Kidney epithelial cell (primary cell): ENCODE results near the gene ARG1. TPM values are rescaled to one million over a fixed set of nuclear protein-coding genes. Genes with fewer than 3 reads are reported as not detected.

Experiments
- DNase-seq: peaks from one replicate; pipeline ENCODE4 v3.0.0-alpha.2; 2010; ENCODE audit warnings: low read depth
- H3K27me3 ChIP-seq: 2 replicates; pipeline ENCODE4 v1.6.0; 2011; ENCODE audit warnings: low read length; ENCODE audit not compliant: control insufficient read depth, insufficient read depth
- H3K36me3 ChIP-seq: 2 replicates; pipeline ENCODE4 v1.5.1; 2011; ENCODE audit warnings: low read length; ENCODE audit not compliant: control insufficient read depth, insufficient read depth
- H3K4me3 ChIP-seq: 2 replicates; pipeline ENCODE4 v1.5.1; 2011; ENCODE audit warnings: low read depth, mild to moderate bottlenecking, control low read depth, low read length
- total RNA-seq: library from RNA; depleted of rRNA; stranded (reverse); fragments of >200 nt; gene quantifications from 2 replicates; pipeline ENCODE4 v1.2.3, GENCODE V29; 2015
- TF ChIP-seq, protein P1 (sequence below): IDR thresholded peaks from 2 replicates; pipeline ENCODE4 v1.5.1; 2011; ENCODE audit warnings: mild to moderate bottlenecking, moderate library complexity, low read length, control low read depth, inconsistent platforms; ENCODE audit not compliant: insufficient read depth, poor library complexity, severe bottlenecking

ARG1 gene
- total RNA-seq, 1 donor from 2014 or later = not detected

DNA sequence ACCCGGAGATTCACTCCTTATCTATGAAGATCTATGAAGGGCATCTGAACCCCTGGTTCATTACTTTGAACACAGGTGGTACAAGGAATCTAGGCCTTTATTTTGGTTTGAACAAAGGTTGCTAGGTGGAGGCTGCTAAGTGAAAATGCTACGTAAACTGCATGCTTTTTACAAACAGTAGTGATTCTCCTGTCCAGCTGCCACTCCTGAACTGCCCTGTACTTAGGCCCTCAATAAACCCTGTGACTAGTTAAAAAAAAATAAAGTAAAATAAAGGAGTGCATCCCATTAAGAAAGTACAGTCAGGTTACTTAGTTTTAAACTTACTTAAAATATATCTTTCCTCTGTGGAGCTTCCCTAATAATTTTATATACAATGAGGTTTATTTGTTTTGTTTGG is 27.7 kb upstream of the ARG1 start:
- DNase-seq = no peak
- TF ChIP-seq, protein P1, sequence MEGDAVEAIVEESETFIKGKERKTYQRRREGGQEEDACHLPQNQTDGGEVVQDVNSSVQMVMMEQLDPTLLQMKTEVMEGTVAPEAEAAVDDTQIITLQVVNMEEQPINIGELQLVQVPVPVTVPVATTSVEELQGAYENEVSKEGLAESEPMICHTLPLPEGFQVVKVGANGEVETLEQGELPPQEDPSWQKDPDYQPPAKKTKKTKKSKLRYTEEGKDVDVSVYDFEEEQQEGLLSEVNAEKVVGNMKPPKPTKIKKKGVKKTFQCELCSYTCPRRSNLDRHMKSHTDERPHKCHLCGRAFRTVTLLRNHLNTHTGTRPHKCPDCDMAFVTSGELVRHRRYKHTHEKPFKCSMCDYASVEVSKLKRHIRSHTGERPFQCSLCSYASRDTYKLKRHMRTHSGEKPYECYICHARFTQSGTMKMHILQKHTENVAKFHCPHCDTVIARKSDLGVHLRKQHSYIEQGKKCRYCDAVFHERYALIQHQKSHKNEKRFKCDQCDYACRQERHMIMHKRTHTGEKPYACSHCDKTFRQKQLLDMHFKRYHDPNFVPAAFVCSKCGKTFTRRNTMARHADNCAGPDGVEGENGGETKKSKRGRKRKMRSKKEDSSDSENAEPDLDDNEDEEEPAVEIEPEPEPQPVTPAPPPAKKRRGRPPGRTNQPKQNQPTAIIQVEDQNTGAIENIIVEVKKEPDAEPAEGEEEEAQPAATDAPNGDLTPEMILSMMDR = no peak
- H3K36me3 ChIP-seq = no peaks in the 10 kb centered on the region
- no peak overlapping the region for H3K4me3 ChIP-seq
- H3K27me3 ChIP-seq = no peaks in the 10 kb centered on the region

DNA sequence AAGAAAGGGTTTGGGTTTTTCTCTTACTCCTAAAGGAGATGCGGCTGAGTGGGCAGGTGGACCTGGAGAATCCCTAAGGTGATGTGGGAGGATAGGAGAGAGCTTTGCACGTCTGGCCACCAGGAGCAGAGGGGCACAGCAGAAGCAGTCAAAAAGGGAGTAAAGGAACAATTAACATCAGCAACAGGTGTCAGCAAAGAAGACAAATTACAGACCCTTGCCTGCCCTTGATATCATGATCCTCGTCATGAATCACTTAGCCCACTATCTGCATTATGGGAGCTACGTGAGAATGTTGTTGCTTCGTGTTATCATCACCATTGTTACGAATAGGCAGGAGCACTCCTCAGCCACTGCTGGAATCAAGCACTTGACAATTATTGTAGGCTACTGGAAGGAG is 25.5 kb upstream of the ARG1 start:
- no peaks in the 10 kb centered on the region for H3K36me3 ChIP-seq
- H3K4me3 ChIP-seq = no peak overlapping the region
- DNase-seq = no peak
- TF ChIP-seq, protein P1 = no peak
- H3K27me3 ChIP-seq = no peaks in the 10 kb centered on the region

DNA sequence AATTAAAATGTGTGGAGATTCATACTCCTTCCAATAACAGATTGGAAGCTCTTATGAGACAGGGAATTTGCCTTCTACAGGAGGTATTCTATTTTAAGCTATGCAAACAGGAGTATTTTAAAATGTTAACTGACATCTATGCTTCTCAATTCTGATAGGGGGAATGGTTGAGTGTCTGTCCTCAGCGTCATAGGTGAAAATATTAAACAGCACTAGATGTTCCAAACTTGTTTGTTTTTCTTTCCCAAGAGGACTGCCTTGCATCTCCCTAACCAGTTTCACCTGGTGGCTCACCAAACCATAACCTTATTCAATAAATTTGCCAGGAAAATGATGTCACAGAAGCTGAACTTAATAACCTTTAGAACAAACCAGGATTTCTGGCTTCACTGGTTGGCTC is 24.6 kb upstream of the ARG1 start:
- H3K4me3 ChIP-seq = no peak overlapping the region
- H3K27me3 ChIP-seq = no peaks in the 10 kb centered on the region
- no peak for DNase-seq
- TF ChIP-seq, protein P1 = no peak
- H3K36me3 ChIP-seq = no peaks in the 10 kb centered on the region

DNA sequence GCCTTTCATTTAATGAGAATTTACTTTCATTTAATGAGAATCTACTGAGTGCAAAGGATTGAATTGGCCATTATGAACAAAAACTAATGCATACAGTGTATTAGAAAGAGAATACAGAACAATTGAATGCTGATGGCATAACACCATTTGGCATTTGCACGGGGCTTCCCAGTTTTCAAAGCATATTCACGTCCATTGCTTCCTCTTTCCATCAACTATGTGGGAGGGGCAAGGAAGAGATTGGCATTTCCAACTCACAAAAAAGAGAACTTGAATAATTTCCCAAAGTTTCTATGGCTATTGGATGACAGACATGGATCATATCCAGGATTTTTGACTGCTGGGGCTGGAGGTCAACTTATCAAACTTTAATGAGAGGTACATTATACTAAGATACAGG is 23.2 kb upstream of the ARG1 start:
- Histone ChIP-seq H3K36me3 (no peaks in the 10 kb centered on the region), H3K27me3 (no peaks in the 10 kb centered on the region), H3K4me3 (no peak overlapping the region)
- no peak for DNase-seq
- TF ChIP-seq, protein P1 = no peak

DNA sequence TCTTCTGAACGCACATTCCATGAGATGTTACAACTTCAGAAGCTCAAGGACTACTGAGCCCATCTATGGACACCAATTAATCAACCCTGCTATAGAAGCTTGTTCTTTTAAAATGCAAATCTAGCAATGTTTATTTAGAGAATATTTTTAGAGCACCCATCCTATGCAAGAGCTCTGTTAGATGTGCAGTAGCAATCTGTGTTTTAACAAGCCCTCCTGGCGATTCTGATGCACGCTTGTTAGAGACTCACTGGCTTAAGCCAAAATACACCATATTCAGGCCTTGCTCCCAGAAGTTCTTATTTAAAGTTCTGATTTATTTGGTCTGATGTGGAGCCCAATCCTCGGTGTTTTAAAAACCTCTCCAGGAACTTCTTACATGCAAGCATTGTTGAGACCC is 21.1 kb upstream of the ARG1 start:
- TF ChIP-seq, protein P1 = no peak
- no peak for DNase-seq
- Histone ChIP-seq H3K4me3 (no peak overlapping the region), H3K36me3 (no peaks in the 10 kb centered on the region), H3K27me3 (no peaks in the 10 kb centered on the region)

DNA sequence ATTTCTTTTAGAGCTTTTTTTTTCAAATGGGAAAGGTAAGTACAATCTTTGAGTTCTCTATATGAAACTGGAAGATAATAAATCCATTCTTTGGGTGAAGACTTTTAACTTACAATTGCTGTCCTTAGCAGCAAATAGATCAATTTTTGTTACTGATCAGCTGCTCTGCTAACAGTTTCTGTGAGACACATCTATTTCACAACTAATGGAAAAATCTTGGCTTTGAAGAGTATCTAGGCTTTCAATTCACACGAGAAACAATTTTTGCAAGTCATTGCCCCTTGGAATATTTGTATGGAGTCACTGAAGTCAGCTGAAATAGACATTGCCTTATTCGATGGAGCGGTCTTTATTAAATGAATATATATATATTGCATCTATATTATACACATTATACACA is 20.5 kb upstream of the ARG1 start:
- no peaks in the 10 kb centered on the region for H3K27me3 ChIP-seq
- no peak for DNase-seq
- TF ChIP-seq, protein P1 = no peak
- H3K36me3 ChIP-seq = no peaks in the 10 kb centered on the region
- no peak overlapping the region for H3K4me3 ChIP-seq
